NT2/D1 (cell line): Measurements from ENCODE around the gene RCHY1.

Source experiments
- YY1 ChIP-seq: IDR thresholded peaks from 2 replicates; pipeline ENCODE4 v1.6.1; 2011; ENCODE audit not compliant: insufficient read length, insufficient read depth
- ZNF274 ChIP-seq: IDR thresholded peaks from 2 replicates; pipeline ENCODE4 v1.6.1; 2011; ENCODE audit warnings: mild to moderate bottlenecking, low read depth, low read length

DNA sequence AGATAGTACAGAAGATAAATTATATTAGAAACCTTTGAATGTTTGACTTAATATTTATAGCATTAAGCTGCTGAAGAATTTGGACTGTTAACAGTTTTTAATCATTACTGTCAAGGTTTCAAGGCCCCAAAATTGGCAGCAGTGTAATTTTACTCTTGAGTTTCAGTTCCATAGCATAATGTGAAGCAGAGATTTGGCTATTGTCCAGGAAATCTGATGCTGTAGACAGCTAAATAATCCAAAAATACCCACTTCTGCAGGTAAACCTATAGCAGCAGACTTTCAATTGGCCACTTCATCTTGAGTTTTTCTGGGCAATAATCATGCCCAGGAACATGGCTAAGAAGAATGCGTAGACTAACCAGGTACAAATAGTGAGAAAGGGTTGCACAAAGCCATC is 85.0 kb downstream of the RCHY1 start:
- TF ChIP-seq ZNF274 (no peak), YY1 (no peak)
